ENCODE results near the gene ZNF497. TPM values are rescaled to one million over a fixed set of nuclear protein-coding genes. Genes with fewer than 3 reads are reported as not detected.

ZNF497 gene
- total and polyA plus RNA-seq, 9 of the 15 experiments (the other 6 are each of a cell fraction or from before 2014, with no cell fraction given), result 0.06 to 0.98 (median 0.44) TPM; not detected in 1

DNA sequence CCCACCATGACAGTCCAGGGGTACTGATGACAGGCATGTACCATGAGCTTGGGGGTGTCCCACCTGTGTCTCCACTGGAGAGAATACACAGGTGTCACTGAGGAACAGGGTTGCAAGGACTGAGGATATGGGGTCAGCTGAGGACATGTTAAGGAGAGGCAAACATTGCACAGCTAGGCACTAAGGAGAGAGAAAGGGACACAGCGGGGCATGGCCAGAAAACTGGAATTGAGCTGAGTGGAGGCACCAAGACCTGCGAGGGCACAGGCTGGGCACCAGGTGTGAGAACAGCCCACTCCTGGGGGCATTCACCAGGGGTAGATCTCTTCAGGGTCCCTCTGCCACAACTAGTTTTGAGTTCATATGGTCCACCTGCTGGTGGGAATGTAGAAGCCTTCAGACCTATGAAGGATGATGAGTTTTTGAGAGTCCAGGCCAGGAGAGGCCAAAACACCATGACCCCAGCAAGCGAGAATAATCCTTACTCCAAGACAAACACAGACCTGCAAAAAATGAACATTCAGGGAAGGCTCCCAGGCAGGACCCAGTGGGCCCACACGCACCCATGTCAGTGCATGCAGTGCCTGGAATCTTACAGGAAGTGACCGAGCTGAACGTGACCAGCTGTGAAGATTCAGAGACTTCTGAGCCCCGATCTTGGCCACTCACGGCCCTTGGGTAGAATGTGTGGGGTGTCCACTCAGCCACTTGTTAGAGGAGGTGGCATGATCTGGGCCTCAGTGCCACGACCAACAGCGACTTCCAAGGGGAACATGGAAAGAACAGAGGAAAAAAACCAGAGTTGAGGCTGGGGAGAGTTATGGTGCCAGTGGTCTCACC, 44.5 kb upstream of the ZNF497 start:
- Histone ChIP-seq H3K9me3 (replicated peaks; ENCODE audit: control insufficient read depth, insufficient read depth, low read depth, low read length) (no peaks in the 10 kb centered on the region), H3K79me2 (ENCODE audit: control insufficient read depth, insufficient read depth, low read length) (peaks cover 55% of the 10 kb centered on the region), H3K4me1 (replicated peaks in 1 of 2; ENCODE audit: control insufficient read depth in 2 of 2, insufficient read depth in 2 of 2, low read length in 2 of 2) (peaks cover 28 to 46% of the 10 kb centered on the region in 2 experiments), H3K36me3 (ENCODE audit: control insufficient read depth, insufficient read depth, low read length) (peaks cover 15% of the 10 kb centered on the region; the same call in 2 of the 3 replicates), H3K27me3 (ENCODE audit: control insufficient read depth in 2 of 2, insufficient read depth in 2 of 2, low read length in 2 of 2) (no peaks in the 10 kb centered on the region), H3K27ac (ENCODE audit: extremely low read depth, low read depth, low read length) (peak overlapping the region; percentile 97), H3K9ac (ENCODE audit: insufficient read depth in 1 of 2, low read depth in 2 of 2, low read length in 2 of 2) (peak overlapping the region; percentile 94 to 97), H3K4me3 (peak overlapping the region; percentile 87), H3K9me1 (ENCODE audit: control insufficient read depth, insufficient read depth, low read length) (no peaks in the 10 kb centered on the region), H2AFZ (ENCODE audit: low read depth, low read length) (peak overlapping the region; percentile 11; the same call in 1 of the 2 replicates), H3K4me2 (ENCODE audit: insufficient read depth, low read length) (peak overlapping the region; percentile 94), H4K20me1 (replicated peaks; ENCODE audit: control insufficient read depth, insufficient read depth, low read length) (no peaks in the 10 kb centered on the region)
- in situ Hi-C loops (cut with MboI) (no loop called here), intact Hi-C loops (cut with micrococcal nuclease) (loop anchor here (1.0 to 10.0 kb wide), 5 partner anchors 60 to 182 kb away; partner anchors contain the start of genes ZBTB45, ZNF324, ZNF544 and ZNF8)
- peak; percentile 38 for ATAC-seq
- BruUV-seq (replicated peaks), result no TSS peak
- ChIA-PET POLR2A (interaction anchor here (0.6 to 1.4 kb wide), 6 partner anchors 19 to 112 kb away, joined by 3 to 5 read pairs (median 3); no protein-coding TSS in a partner anchor), CTCF (ENCODE audit: low intra/inter-chr PET ratio) (interaction anchor here (1.1 kb wide), 1 partner anchor 112 kb away, joined by 3 read pairs; no protein-coding TSS in a partner anchor)
- peak; percentile 61 for FAIRE-seq
- DNase-seq (ENCODE audit: extremely low read depth in 1 of 4, low spot score in 3 of 4), result peak in 1 of 4 experiments; percentile 64
- 25% methylated on average over 10 of the region's 10 CpGs for WGBS (ENCODE audit: insufficient coverage, low coverage, missing lambda C conversion rate)
- TF ChIP-seq GATA2 (CRISPR knock-in tag; IDR thresholded peaks at IDR 0.05) (no peak), RAD21 (CRISPR knock-in tag; conservative IDR thresholded peaks at IDR 0.05 in 1 of 2, IDR thresholded peaks at IDR 0.05 in 1 of 2) (peak in 1 of 2 experiments; percentile 32; a peak in 1 of 4 replicates), CBX2 (IDR thresholded peaks at IDR 0.05; ENCODE audit: insufficient read depth, low read length, poor library complexity, severe bottlenecking) (no peak)
- TF ChIP-seq, protein P1, sequence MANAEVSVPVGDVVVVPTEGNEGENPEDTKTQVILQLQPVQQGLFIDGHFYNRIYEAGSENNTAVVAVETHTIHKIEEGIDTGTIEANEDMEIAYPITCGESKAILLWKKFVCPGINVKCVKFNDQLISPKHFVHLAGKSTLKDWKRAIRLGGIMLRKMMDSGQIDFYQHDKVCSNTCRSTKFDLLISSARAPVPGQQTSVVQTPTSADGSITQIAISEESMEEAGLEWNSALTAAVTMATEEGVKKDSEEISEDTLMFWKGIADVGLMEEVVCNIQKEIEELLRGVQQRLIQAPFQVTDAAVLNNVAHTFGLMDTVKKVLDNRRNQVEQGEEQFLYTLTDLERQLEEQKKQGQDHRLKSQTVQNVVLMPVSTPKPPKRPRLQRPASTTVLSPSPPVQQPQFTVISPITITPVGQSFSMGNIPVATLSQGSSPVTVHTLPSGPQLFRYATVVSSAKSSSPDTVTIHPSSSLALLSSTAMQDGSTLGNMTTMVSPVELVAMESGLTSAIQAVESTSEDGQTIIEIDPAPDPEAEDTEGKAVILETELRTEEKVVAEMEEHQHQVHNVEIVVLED (CRISPR knock-in tag; IDR thresholded peaks at IDR 0.05), result no peak
- TF ChIP-seq, protein P2, sequence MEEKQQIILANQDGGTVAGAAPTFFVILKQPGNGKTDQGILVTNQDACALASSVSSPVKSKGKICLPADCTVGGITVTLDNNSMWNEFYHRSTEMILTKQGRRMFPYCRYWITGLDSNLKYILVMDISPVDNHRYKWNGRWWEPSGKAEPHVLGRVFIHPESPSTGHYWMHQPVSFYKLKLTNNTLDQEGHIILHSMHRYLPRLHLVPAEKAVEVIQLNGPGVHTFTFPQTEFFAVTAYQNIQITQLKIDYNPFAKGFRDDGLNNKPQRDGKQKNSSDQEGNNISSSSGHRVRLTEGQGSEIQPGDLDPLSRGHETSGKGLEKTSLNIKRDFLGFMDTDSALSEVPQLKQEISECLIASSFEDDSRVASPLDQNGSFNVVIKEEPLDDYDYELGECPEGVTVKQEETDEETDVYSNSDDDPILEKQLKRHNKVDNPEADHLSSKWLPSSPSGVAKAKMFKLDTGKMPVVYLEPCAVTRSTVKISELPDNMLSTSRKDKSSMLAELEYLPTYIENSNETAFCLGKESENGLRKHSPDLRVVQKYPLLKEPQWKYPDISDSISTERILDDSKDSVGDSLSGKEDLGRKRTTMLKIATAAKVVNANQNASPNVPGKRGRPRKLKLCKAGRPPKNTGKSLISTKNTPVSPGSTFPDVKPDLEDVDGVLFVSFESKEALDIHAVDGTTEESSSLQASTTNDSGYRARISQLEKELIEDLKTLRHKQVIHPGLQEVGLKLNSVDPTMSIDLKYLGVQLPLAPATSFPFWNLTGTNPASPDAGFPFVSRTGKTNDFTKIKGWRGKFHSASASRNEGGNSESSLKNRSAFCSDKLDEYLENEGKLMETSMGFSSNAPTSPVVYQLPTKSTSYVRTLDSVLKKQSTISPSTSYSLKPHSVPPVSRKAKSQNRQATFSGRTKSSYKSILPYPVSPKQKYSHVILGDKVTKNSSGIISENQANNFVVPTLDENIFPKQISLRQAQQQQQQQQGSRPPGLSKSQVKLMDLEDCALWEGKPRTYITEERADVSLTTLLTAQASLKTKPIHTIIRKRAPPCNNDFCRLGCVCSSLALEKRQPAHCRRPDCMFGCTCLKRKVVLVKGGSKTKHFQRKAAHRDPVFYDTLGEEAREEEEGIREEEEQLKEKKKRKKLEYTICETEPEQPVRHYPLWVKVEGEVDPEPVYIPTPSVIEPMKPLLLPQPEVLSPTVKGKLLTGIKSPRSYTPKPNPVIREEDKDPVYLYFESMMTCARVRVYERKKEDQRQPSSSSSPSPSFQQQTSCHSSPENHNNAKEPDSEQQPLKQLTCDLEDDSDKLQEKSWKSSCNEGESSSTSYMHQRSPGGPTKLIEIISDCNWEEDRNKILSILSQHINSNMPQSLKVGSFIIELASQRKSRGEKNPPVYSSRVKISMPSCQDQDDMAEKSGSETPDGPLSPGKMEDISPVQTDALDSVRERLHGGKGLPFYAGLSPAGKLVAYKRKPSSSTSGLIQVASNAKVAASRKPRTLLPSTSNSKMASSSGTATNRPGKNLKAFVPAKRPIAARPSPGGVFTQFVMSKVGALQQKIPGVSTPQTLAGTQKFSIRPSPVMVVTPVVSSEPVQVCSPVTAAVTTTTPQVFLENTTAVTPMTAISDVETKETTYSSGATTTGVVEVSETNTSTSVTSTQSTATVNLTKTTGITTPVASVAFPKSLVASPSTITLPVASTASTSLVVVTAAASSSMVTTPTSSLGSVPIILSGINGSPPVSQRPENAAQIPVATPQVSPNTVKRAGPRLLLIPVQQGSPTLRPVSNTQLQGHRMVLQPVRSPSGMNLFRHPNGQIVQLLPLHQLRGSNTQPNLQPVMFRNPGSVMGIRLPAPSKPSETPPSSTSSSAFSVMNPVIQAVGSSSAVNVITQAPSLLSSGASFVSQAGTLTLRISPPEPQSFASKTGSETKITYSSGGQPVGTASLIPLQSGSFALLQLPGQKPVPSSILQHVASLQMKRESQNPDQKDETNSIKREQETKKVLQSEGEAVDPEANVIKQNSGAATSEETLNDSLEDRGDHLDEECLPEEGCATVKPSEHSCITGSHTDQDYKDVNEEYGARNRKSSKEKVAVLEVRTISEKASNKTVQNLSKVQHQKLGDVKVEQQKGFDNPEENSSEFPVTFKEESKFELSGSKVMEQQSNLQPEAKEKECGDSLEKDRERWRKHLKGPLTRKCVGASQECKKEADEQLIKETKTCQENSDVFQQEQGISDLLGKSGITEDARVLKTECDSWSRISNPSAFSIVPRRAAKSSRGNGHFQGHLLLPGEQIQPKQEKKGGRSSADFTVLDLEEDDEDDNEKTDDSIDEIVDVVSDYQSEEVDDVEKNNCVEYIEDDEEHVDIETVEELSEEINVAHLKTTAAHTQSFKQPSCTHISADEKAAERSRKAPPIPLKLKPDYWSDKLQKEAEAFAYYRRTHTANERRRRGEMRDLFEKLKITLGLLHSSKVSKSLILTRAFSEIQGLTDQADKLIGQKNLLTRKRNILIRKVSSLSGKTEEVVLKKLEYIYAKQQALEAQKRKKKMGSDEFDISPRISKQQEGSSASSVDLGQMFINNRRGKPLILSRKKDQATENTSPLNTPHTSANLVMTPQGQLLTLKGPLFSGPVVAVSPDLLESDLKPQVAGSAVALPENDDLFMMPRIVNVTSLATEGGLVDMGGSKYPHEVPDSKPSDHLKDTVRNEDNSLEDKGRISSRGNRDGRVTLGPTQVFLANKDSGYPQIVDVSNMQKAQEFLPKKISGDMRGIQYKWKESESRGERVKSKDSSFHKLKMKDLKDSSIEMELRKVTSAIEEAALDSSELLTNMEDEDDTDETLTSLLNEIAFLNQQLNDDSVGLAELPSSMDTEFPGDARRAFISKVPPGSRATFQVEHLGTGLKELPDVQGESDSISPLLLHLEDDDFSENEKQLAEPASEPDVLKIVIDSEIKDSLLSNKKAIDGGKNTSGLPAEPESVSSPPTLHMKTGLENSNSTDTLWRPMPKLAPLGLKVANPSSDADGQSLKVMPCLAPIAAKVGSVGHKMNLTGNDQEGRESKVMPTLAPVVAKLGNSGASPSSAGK (IDR thresholded peaks at IDR 0.05), result no peak

Data from K562 (cell line).